ENCODE results near the gene LENG8. TPM values are rescaled to one million over a fixed set of nuclear protein-coding genes. Genes with fewer than 3 reads are reported as not detected.

LENG8 gene
- total RNA-seq = 29.1 and 39.2 TPM in 2 replicates

GRCh38 chr19:54448774-54449700, at the start of gene LENG8:
Gene LENG8 (plus strand): TSS chr19:54449199. CDS start chr19:54451345, 2,146 bp downstream.

GRCh38 chr19:54415208-54415900, 33.6 kb upstream of the LENG8 start, which contains the start of gene TTYH1:
Gene TTYH1 (plus strand): TSS chr19:54415464. CDS start chr19:54415553, 89 bp downstream.

GRCh38 chr19:54463531-54464043, 14.6 kb downstream of the LENG8 start, which contains the start of gene LENG9:
Gene LENG9 (minus strand): TSS chr19:54463778. CDS start chr19:54463526, 252 bp downstream.

GRCh38 chr19:54473071-54473891, 24.3 kb downstream of the LENG8 start, which contains the start of gene CDC42EP5:
Gene CDC42EP5 (minus strand): TSS chr19:54473296. CDS start chr19:54465547, 7,749 bp downstream.

GRCh38 chr19:54502518-54503048, 53.6 kb downstream of the LENG8 start, which contains the start of gene LAIR2:
Gene LAIR2 (plus strand): TSS chr19:54502831. CDS start chr19:54502919, 88 bp downstream.

Other genes with a start within 250 kb of the LENG8 start
- gene RPS9, start 248.3 kb upstream of the LENG8 start, total RNA-seq = 1,445 and 1,908 TPM in 2 replicates
- gene LILRB3, start 226.2 kb upstream of the LENG8 start, total RNA-seq = not detected in 2 replicates
- not detected in 2 replicates for gene LILRA6, start 206.4 kb upstream of the LENG8 start, total RNA-seq
- not detected in 2 replicates for gene LILRB5, start 191.9 kb upstream of the LENG8 start, total RNA-seq
- gene LILRB2, start 168.1 kb upstream of the LENG8 start, total RNA-seq = not detected in 2 replicates
- not detected in 2 replicates for gene LILRA5, start 136.0 kb upstream of the LENG8 start, total RNA-seq
- not detected in 2 replicates for gene LILRA4, start 110.0 kb upstream of the LENG8 start, total RNA-seq
- 0.19 and 0.28 TPM in 2 replicates for gene LAIR1, start 84.3 kb upstream of the LENG8 start, total RNA-seq
- not detected in 2 replicates for gene TTYH1, start 33.7 kb upstream of the LENG8 start, total RNA-seq
- 6.5 and 11.8 TPM in 2 replicates for gene LENG9, start 14.6 kb downstream of the LENG8 start, total RNA-seq
- gene CDC42EP5, start 24.1 kb downstream of the LENG8 start, total RNA-seq = 5.2 and 15.8 TPM in 2 replicates
- not detected in 2 replicates for gene LAIR2, start 53.6 kb downstream of the LENG8 start, total RNA-seq
- not detected in 2 replicates for gene LILRA2, start 124.6 kb downstream of the LENG8 start, total RNA-seq
- gene LILRA1, start 144.4 kb downstream of the LENG8 start, total RNA-seq = not detected in 2 replicates
- gene LILRB1, start 181.3 kb downstream of the LENG8 start, total RNA-seq = not detected in 2 replicates
- gene LILRB4, start 213.8 kb downstream of the LENG8 start, total RNA-seq = not detected in 2 replicates